Stimulated activated CD4-positive, alpha-beta T cell treated with anti-CD3 and anti-CD28 coated beads, TNF-alpha, amount 100 ng/mL, for 24 hours (primary cell): ENCODE measurements around the gene AGMO.
"Not testable (repeated sequence)": the region's sequence is repeated elsewhere in the genome, so short reads cannot be mapped to it uniquely, and the experiment has no call there.

Source experiments
- DNase-seq, 3 experiments: peaks; one replicate each; pipeline ENCODE4 v3.0.0-alpha.2; 2020; ENCODE audit warnings: low read depth in 3 of 3

AGMO gene

DNA sequence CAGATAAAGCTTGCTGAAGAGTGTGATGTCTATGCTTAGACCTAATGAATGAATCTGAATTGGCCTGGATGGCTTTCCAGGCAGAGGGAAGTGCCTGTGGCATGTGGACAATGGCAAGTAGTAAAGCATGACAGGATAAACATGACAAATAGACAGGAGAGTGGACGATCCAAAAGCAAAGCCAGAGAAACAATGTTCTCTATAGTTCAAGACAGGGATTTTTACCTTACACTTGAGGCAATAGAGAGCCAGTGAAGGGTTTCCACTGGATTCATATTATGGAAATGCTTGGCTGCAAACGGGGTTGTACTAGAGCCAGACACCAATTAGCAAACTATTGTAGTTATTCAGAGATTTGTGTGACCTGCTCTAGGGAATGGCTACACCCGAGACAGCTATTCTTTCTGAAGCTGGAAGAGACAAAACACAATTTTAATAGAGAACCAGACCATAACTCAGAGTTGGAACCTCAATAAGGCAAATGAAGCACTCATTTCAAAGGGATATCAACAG lies 2.3 kb downstream of the AGMO start:
- DNase-seq, result no peak

- DNase-seq, result no peak
Observed at GRCh38 chr7:15558756-15559155, 3.1 kb downstream of the AGMO start.

DNA sequence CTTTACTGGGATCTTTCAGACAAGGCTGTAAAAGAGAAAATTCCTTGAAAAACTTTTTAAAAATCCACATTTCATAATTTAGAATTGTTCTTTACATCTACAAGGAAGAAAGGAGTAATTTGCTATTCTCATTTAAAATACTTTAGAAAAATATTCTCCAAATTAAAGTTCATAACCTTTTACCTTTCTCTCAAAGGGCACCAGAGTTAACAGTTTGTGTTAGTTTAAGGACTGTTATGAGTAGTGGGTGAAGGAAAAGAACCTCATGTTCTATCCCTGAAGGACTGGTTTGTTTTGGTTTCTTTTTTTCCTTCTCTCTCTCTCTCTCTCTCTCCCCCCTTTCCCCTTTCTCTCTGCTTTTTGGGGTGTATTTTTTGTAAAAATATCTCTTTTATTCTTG lies 4.1 kb downstream of the AGMO start:
- DNase-seq, result no peak

DNA sequence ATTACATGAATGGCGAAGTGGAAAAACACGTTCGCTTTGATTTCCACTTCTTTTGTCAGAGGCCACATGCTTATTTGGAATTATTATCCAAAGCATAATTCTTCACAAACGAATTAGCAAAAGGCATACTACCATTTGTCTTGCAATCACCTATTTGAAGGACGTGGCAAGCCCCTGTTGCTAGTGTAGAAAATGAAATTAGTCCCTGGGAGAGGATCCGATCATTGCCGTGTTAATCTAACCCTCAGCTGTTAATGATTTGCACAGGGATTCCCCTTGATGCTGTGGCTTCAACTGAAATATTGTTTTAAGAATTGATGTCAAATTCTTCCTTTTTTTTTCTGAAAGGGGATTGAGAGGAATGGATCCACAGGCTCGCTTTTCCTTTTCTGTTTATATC lies 4.6 kb downstream of the AGMO start:
- DNase-seq, result no peak

GRCh38 chr7:15556339-15557105 lies 5.3 kb downstream of the AGMO start:
- no peak for DNase-seq

- DNase-seq, result no peak
Observed at GRCh38 chr7:15555381-15555859, 6.4 kb downstream of the AGMO start.

DNA sequence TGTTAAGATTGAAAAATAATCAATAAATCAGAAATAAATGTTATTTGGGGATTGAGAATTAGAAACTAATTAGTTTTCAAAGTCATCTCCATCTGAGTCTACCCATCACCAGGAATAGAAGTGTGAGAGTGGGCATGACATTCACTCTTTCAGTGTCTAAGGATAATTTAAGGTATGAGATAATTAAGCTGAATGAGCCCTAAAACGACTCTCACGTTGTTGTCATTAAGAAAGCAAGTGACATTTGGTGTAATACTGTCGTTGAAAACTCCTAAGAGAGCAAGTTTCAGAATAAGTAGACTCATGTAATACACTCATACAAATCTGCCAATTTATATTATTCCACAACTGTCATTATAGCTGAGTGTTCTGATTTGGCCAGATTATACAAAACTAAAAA lies 7.1 kb downstream of the AGMO start:
- DNase-seq, result no peak

DNA sequence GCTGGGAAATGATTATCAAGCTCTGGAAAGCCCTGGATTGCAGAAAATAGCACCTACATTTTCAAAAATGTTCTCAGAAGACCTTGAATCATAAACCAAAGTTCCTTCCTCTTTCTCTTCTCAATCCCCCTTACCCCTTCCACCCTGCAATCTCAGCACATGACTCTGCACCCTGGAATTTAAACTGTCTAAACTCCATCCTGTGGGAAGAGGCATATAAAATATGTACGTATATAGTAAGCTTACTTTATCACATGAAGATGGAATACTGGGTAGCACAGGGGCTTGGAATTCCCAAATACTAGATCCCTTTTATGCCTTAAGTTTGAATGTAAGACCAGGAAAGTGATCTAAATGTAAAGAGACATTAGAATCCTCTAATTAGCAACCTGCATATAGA lies 7.7 kb downstream of the AGMO start:
- no peak for DNase-seq

DNA sequence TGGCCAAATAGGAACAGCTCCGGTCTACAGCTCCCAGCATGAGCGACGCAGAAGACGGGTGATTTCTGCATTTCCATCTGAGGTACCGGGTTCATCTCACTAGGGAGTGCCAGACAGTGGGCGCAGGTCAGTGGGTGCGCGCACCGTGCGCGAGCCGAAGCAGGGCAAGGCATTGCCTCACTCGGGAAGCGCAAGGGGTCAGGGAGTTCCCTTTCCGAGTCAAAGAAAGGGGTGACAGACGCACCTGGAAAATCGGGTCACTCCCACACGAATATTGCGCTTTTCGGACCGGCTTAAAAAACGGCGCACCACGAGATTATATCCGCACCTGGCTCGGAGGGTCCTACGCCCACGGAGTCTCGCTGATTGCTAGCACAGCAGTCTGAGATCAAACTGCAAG lies 14.5 kb downstream of the AGMO start:
- DNase-seq, result not testable (repeated sequence)

DNA sequence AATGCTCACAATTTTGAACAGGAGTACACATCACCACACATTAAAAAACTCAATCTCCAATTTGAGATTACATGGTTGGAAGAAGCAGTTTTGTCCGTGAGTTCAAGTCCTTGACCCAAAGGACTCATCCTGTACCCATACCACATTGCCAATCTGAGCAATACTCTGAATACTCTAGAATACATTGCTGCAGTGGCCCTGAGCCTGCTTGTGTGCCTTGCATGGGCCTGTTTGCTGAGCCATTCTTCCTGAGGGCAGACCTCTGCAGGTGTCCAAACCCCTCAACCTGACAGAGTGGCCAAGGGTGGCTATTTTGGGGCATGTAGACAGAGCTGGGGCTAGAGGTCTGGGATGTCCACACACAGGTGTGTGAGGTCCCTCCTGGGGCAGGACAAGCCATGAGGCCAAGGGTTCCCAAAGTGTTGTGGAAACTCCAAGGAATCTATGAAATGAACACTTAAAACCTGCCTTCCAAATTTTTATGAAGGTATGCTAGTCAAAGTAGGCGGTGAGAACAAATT lies 15.5 kb downstream of the AGMO start:
- DNase-seq, result no peak

DNA sequence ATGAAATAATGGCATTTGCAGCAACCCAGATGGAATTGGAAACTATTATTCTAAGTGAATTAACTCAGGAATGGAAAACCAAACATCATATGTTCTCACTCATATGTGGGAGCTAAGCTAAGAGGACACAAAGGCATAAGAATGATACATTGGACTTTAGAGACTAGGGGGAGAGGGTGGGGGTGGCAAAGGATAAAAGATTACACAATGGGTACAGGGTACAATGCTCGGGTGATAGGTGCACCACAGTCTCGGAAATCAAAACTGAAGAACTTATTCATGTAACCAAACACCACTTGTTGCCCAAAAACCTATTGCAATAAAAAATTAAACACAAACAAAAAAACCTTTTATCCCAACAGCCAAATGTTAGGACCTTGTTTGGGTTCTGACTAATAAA lies 17.8 kb downstream of the AGMO start:
- no peak for DNase-seq

DNA sequence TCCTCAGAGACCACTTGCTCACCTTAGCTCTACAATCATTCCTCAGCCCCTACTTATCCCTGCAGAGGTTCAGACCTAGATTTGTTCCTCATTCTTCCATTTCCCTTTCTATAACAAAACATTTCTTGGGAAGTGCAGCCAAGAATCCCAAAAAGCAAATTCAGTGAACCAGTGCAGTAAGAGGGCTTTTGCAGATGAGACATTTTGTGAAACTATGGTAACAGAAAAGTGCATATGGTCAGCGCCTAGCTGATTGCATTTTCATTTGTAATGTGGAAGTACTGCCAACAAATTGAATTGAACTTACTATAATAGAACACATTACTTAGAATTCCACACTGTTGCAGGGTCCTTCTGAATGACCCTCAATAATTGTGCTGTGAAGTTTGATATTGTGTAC lies 18.6 kb downstream of the AGMO start:
- no peak for DNase-seq

DNA sequence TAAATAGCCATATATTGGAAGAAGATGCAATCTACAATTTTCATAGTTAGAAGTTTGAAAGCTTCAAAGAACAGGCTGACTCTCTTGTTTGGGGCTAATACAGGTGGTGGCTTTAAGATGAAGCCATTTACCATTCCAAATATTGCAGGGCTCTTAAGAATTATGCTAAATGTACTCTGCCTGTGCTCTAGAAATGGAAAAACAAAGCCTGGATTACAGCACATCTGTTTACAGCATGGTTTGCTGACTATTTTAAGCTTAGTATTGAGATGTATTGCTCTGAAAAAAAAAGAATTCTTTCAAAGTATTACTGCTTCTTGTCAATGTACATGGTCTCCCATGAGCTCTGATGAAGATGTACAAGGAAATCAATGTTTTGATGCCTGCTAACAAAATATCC lies 34.2 kb downstream of the AGMO start:
- no peak for DNase-seq

GRCh38 chr7:15525652-15526263 lies 36.1 kb downstream of the AGMO start:
- DNase-seq, result no peak

- DNase-seq, result no peak
Observed at GRCh38 chr7:15524077-15524476, 37.7 kb downstream of the AGMO start.

DNA sequence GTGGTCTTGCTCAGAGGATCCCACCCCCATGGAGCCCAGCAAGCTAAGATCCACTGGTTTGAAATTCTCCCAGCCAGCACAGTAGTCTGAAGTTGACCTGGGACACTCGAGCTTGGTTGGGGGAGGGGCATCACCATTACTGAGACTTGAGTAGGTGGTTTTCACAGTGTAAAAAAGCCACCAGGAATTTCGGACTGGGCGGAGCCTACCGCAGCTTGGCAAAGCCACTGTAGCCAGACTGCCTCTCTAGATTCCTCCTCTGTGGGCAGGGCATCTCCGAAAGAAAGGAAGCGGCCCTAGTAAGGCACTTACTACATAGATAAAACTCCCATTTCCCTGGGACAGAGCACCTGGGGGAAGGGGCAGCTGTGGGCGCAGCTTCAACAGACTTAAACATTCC lies 44.0 kb downstream of the AGMO start:
- not testable (repeated sequence) for DNase-seq

GRCh38 chr7:15515252-15515651 lies 46.6 kb downstream of the AGMO start:
- no peak for DNase-seq

GRCh38 chr7:15508258-15508657 lies 53.6 kb downstream of the AGMO start:
- DNase-seq, result no peak

DNA sequence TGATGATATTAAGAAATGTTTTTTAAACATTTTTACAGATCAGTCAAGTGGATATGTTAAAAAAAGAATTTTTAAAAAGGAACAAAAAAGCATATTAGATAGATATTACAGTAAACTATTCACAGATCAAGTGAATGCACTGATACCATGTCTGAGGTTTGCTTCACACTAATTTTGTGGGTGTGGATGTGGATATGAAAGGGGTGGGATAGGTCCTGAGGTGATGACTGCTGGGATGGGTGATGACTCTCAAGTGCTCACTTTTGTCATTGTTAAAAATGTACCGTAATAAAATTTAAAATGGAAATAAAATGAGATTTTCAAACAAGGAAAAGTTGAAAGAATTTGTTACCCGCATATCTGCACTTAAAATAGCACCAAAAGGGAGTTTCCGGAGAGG lies 54.1 kb downstream of the AGMO start:
- no peak for DNase-seq

- no peak for DNase-seq
Observed at GRCh38 chr7:15507171-15507570, 54.6 kb downstream of the AGMO start.

GRCh38 chr7:15505761-15506160 lies 56.1 kb downstream of the AGMO start:
- no peak for DNase-seq

GRCh38 chr7:15504351-15504750 lies 57.5 kb downstream of the AGMO start:
- no peak for DNase-seq
